ENCODE results near the gene JMJD8.

The JMJD8 gene

DNA sequence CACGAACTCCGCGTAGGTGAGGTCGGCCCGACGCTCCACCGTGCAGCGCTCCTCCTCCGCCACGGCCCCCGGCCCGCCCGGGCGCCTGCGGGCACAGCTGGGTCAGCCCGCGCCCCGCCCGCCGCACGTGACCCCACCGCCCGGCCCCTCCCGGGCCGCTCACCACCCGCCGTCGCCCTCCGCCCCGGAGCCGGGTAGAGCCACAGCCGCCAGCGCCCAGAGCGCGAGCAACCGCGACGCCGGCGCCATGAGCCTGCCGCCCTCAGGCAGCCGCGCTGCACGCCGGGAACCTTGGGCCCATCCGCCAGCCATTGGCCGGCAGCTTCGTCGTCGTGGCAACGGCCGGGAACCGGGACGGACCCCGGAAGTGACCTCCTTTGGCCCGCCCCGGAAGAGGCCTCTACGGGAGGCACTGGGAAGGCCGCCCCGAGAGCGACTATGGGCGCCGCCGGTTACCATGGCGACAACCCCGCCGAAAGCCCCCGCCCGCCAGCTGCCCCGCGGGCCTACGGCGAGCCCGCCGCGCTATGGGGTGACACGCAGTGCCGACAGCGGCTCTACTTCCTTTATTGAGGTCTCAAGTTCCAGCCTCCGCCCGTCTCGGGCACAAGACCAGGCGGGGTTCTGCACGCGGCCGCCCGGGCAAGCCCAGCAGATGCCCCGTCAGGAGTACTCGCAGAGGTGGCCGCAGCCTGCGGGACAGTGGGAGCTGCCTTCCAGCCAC, at the start of gene JMJD8:
Gene JMJD8, minus strand, starts transcription at position 264 of the 724 bp plus-strand sequence. Its CDS starts 15 bp downstream, at position 249.
- Histone ChIP-seq H3K36me3 (ENCODE audit: control insufficient read depth, insufficient read depth, low read length, severe bottlenecking) (peaks cover 25% of the 10 kb centered on the region), H3K27me3 (replicated peaks; ENCODE audit: control insufficient read depth, insufficient read depth, low read length) (no peaks in the 10 kb centered on the region), H3K4me1 (ENCODE audit: control insufficient read depth, insufficient read depth, low read length) (peaks cover 34% of the 10 kb centered on the region), H3K9me3 (ENCODE audit: control insufficient read depth, low read length) (no peaks in the 10 kb centered on the region), H3K9ac (ENCODE audit: low read length) (peak within 1 kb of the TSS; percentile 85), H3K4me3 (ENCODE audit: low read length) (peak within 1 kb of the TSS; percentile 83)
- DNase-seq (ENCODE audit: low read depth) = peak; percentile 99

DNA sequence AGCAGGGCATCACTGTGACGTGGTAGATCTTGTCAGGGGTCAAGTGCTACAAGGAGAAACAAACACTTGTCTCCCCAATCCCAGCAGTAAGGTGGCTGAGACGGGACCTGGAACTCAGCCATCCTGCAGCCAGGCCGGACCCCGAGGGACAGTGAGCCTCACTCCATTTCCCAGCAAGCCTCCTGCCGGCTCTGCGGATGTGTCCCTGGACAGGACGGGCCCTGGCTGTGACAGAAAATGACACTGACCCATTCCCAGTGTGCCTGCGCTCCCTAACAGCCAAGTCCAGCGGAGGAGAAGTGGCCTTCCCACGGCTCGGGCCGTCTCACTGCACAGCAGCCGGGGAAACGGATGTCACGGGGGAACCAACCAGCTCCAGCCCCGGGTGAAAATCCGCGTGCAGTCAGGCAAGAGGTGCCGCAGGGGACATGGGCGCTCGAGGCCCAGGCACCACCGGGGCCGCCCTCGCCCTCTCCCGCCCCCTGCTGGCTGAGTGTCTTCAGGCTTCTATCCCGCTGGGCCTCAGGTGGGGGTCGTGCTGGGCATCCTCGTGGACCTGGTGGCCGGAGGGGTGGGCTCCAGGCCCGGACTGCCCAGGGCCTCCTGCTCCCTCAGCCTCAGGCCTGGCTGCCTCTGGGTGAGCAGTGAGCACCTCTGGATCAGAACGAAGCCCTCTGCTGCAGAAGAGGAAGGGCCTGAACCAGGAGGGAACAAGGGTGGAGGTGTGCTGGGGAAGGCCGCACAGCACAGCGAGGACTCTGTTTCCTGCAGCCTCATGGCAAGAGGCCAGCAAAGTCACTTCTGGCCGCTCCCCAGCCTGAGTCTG, 49.5 kb upstream of the JMJD8 start:
- Histone ChIP-seq H3K36me3 (ENCODE audit: control insufficient read depth, insufficient read depth, low read length, severe bottlenecking) (peaks cover 46% of the 10 kb centered on the region), H3K27me3 (replicated peaks; ENCODE audit: control insufficient read depth, insufficient read depth, low read length) (no peaks in the 10 kb centered on the region), H3K4me1 (ENCODE audit: control insufficient read depth, insufficient read depth, low read length) (peaks cover under 1% of the 10 kb centered on the region), H3K9ac (ENCODE audit: low read length) (no peak overlapping the region), H3K4me3 (ENCODE audit: low read length) (no peak overlapping the region), H3K9me3 (ENCODE audit: control insufficient read depth, low read length) (no peaks in the 10 kb centered on the region)
- DNase-seq (ENCODE audit: low read depth) = no peak

GRCh38 chr16:732936-733335, 48.8 kb upstream of the JMJD8 start:
- Histone ChIP-seq H3K4me1 (ENCODE audit: control insufficient read depth, insufficient read depth, low read length) (peaks cover 3% of the 10 kb centered on the region), H3K9ac (ENCODE audit: low read length) (no peak overlapping the region), H3K9me3 (ENCODE audit: control insufficient read depth, low read length) (no peaks in the 10 kb centered on the region), H3K27me3 (replicated peaks; ENCODE audit: control insufficient read depth, insufficient read depth, low read length) (no peaks in the 10 kb centered on the region), H3K36me3 (ENCODE audit: control insufficient read depth, insufficient read depth, low read length, severe bottlenecking) (peaks cover 46% of the 10 kb centered on the region), H3K4me3 (ENCODE audit: low read length) (no peak overlapping the region)
- DNase-seq (ENCODE audit: low read depth) = no peak

DNA sequence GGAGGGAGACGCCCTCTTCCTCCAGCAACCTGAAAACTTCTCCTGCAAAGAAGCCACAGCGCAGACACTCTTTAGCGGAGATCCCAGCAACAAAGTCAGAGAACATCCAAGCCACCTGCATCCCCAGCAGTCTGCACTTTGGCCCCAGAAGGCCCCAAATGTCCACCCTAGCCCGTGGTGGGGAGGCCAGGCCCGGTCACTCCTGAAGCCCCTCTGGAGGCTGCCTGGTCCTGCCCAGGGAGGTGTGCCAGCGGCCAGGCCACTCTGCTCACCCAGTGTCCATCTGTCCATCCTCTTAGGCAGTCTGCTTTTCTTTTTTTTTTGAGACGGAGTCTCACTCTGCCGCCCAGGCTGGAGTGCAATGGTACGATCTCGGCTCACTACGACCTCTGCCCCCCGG, 48.2 kb upstream of the JMJD8 start:
- peaks cover 4% of the 10 kb centered on the region for H3K4me1 ChIP-seq (ENCODE audit: control insufficient read depth, insufficient read depth, low read length)
- no peaks in the 10 kb centered on the region for H3K27me3 ChIP-seq (replicated peaks; ENCODE audit: control insufficient read depth, insufficient read depth, low read length)
- H3K9ac ChIP-seq (ENCODE audit: low read length) = no peak overlapping the region
- no peak overlapping the region for H3K4me3 ChIP-seq (ENCODE audit: low read length)
- no peaks in the 10 kb centered on the region for H3K9me3 ChIP-seq (ENCODE audit: control insufficient read depth, low read length)
- H3K36me3 ChIP-seq (ENCODE audit: control insufficient read depth, insufficient read depth, low read length, severe bottlenecking) = peaks cover 44% of the 10 kb centered on the region
- no peak for DNase-seq (ENCODE audit: low read depth)

DNA sequence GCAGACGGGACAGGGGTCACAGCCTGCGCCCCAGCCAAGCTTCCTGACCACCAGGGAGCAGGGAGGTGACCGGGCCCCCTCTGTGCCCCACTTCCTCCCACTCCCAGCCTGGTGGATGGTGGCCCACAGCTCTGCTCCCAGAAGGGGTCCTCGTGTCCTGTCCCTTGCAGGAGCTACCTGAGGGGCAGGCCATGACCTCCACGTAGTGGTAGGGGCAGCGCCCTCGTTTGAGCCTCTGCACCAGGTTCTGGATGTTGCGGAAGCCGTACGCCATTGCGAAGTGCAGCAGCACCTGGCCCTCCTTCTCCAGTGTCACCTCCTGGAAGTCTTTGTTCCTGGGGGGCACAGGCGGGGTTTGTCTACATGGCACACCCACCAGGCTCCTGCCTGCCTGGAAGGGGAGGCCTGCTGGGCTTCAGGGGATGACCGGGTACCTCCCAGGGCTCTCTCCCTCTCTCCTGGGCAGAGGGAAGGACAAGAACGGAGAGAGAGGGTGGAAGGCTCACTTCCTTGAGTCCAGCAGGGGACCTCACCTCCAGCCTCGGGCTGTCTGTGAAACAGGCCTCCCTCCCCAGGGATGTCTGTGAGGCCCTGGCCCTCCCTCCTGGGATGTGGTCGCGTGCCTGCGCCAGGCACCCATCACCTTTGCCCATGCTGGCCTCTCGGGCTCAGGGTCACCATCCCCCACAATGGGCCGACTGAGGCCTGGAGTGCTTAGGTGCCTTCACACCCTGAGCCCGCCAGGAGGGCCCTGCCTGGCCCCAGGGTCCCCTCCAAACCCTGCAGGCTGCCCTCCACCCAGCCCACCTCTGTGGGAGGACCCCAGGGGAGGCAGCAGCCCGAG, 46.8 kb upstream of the JMJD8 start:
- DNase-seq (ENCODE audit: low read depth) = no peak
- Histone ChIP-seq H3K4me3 (ENCODE audit: low read length) (no peak overlapping the region), H3K9ac (ENCODE audit: low read length) (no peak overlapping the region), H3K4me1 (ENCODE audit: control insufficient read depth, insufficient read depth, low read length) (peaks cover 6% of the 10 kb centered on the region), H3K9me3 (ENCODE audit: control insufficient read depth, low read length) (no peaks in the 10 kb centered on the region), H3K36me3 (ENCODE audit: control insufficient read depth, insufficient read depth, low read length, severe bottlenecking) (peaks cover 30% of the 10 kb centered on the region), H3K27me3 (replicated peaks; ENCODE audit: control insufficient read depth, insufficient read depth, low read length) (no peaks in the 10 kb centered on the region)

GRCh38 chr16:729768-730665, 45.9 kb upstream of the JMJD8 start:
- peaks cover 21% of the 10 kb centered on the region for H3K36me3 ChIP-seq (ENCODE audit: control insufficient read depth, insufficient read depth, low read length, severe bottlenecking)
- H3K4me1 ChIP-seq (ENCODE audit: control insufficient read depth, insufficient read depth, low read length) = peaks cover 6% of the 10 kb centered on the region
- no peaks in the 10 kb centered on the region for H3K9me3 ChIP-seq (ENCODE audit: control insufficient read depth, low read length)
- DNase-seq (ENCODE audit: low read depth) = no peak
- no peaks in the 10 kb centered on the region for H3K27me3 ChIP-seq (replicated peaks; ENCODE audit: control insufficient read depth, insufficient read depth, low read length)
- H3K4me3 ChIP-seq (ENCODE audit: low read length) = no peak overlapping the region
- H3K9ac ChIP-seq (ENCODE audit: low read length) = no peak overlapping the region

DNA sequence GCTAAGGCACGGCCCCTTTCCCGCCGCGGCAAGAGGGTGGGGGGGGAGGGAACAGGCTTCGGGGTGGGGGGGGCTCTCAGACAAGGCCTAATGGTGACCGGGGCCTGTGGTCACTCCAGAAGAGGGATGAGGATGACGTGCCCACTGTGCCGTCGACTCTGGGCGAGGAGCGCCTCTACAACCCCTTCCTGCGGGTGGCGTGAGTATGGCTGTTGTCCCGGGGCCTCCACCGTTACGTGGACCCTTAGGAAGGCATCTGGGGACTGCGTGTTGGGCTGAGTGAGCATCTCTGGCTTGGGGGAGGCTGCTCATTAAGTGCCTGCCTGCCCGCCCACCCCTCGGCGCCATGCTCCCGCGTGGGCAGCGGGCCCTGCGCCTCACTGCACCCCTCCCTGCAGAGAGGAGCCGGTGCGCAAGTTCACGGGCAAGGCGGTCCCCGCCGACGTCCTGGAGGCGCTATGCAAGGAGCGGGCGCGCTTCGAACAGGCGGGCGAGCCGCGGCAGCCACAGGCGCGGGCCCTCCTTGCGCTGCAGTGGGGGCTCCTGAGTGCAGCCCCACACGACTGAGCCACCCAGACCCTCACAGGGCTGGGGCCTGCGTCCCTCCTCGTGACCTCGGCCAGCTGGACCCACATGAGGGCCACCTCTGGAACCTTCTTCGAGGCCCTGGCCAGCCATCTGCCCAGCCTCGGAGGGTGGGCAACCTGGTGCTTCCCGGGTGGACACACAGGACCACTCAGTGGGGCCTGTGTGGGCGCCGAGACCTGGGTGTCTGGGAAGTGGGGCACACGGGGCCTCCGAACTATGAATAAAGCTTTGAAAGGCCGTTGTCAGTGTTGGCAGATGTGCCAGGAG, 45.0 kb upstream of the JMJD8 start:
- peak overlapping the region; percentile 68 for H3K4me3 ChIP-seq (ENCODE audit: low read length)
- H3K9ac ChIP-seq (ENCODE audit: low read length) = no peak overlapping the region
- DNase-seq (ENCODE audit: low read depth) = no peak

GRCh38 chr16:728131-728889, 44.2 kb upstream of the JMJD8 start:
- H3K36me3 ChIP-seq (ENCODE audit: control insufficient read depth, insufficient read depth, low read length, severe bottlenecking) = peaks cover 6% of the 10 kb centered on the region
- DNase-seq (ENCODE audit: low read depth) = peak; percentile 79
- H3K9me3 ChIP-seq (ENCODE audit: control insufficient read depth, low read length) = no peaks in the 10 kb centered on the region
- H3K9ac ChIP-seq (ENCODE audit: low read length) = peak overlapping the region; percentile 68
- peak overlapping the region; percentile 68 for H3K4me3 ChIP-seq (ENCODE audit: low read length)
- no peaks in the 10 kb centered on the region for H3K27me3 ChIP-seq (replicated peaks; ENCODE audit: control insufficient read depth, insufficient read depth, low read length)
- peaks cover 6% of the 10 kb centered on the region for H3K4me1 ChIP-seq (ENCODE audit: control insufficient read depth, insufficient read depth, low read length)

More for the DNA sequence above, 45.0 kb upstream of the JMJD8 start:
- peaks cover 13% of the 10 kb centered on the region for H3K36me3 ChIP-seq (ENCODE audit: control insufficient read depth, insufficient read depth, low read length, severe bottlenecking)
- no peaks in the 10 kb centered on the region for H3K27me3 ChIP-seq (replicated peaks; ENCODE audit: control insufficient read depth, insufficient read depth, low read length)
- no peaks in the 10 kb centered on the region for H3K9me3 ChIP-seq (ENCODE audit: control insufficient read depth, low read length)
- peaks cover 6% of the 10 kb centered on the region for H3K4me1 ChIP-seq (ENCODE audit: control insufficient read depth, insufficient read depth, low read length)

GRCh38 chr16:727291-727977, 43.3 kb upstream of the JMJD8 start:
- Histone ChIP-seq H3K9ac (ENCODE audit: low read length) (peak overlapping the region; percentile 86), H3K4me1 (ENCODE audit: control insufficient read depth, insufficient read depth, low read length) (peaks cover 6% of the 10 kb centered on the region), H3K36me3 (ENCODE audit: control insufficient read depth, insufficient read depth, low read length, severe bottlenecking) (no peaks in the 10 kb centered on the region), H3K27me3 (replicated peaks; ENCODE audit: control insufficient read depth, insufficient read depth, low read length) (no peaks in the 10 kb centered on the region), H3K9me3 (ENCODE audit: control insufficient read depth, low read length) (no peaks in the 10 kb centered on the region), H3K4me3 (ENCODE audit: low read length) (peak overlapping the region; percentile 79)
- DNase-seq (ENCODE audit: low read depth) = peak; percentile 44
